NB4 (cell line): ENCODE results near the gene FOXP3.

ENCODE experiments used
- DNase-seq: peaks from one replicate; pipeline ENCODE4 v3.0.0; 2010; ENCODE audit warnings: low read depth
- H3K4me3 ChIP-seq: one replicate; pipeline ENCODE4 v1.5.1; 2011; ENCODE audit warnings: mild to moderate bottlenecking, low read depth, low read length, moderate library complexity
- MYC ChIP-seq: IDR thresholded peaks from 2 replicates; pipeline ENCODE4 v1.6.1; 2011; ENCODE audit warnings: low read depth, low read length
- POLR2A ChIP-seq: IDR thresholded peaks from 2 replicates; pipeline ENCODE4 v1.6.1; 2011; ENCODE audit warnings: mild to moderate bottlenecking; ENCODE audit not compliant: insufficient read length; ENCODE audit errors: extremely low read depth
- TF ChIP-seq, protein P1 (sequence below): IDR thresholded peaks from 2 replicates; pipeline ENCODE4 v1.6.1; 2011; ENCODE audit warnings: low read depth, low read length
- TF ChIP-seq, protein P2 (sequence below): IDR thresholded peaks from one replicate; pipeline ENCODE4 v1.5.1; 2012; ENCODE audit warnings: low read depth, low read length

The FOXP3 gene

GRCh38 chrX:49257074-49257790 lies 7.3 kb downstream of the FOXP3 start:
- TF ChIP-seq, protein P1, sequence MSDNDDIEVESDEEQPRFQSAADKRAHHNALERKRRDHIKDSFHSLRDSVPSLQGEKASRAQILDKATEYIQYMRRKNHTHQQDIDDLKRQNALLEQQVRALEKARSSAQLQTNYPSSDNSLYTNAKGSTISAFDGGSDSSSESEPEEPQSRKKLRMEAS: no peak
- TF ChIP-seq MYC: no peak
- TF ChIP-seq, protein P2, sequence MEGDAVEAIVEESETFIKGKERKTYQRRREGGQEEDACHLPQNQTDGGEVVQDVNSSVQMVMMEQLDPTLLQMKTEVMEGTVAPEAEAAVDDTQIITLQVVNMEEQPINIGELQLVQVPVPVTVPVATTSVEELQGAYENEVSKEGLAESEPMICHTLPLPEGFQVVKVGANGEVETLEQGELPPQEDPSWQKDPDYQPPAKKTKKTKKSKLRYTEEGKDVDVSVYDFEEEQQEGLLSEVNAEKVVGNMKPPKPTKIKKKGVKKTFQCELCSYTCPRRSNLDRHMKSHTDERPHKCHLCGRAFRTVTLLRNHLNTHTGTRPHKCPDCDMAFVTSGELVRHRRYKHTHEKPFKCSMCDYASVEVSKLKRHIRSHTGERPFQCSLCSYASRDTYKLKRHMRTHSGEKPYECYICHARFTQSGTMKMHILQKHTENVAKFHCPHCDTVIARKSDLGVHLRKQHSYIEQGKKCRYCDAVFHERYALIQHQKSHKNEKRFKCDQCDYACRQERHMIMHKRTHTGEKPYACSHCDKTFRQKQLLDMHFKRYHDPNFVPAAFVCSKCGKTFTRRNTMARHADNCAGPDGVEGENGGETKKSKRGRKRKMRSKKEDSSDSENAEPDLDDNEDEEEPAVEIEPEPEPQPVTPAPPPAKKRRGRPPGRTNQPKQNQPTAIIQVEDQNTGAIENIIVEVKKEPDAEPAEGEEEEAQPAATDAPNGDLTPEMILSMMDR: no peak
- TF ChIP-seq POLR2A: no peak
- no peak for DNase-seq
- H3K4me3 ChIP-seq: no peak overlapping the region

GRCh38 chrX:49256268-49256995 lies 8.1 kb downstream of the FOXP3 start:
- TF ChIP-seq MYC (no peak), POLR2A (no peak)
- TF ChIP-seq, protein P1: no peak
- TF ChIP-seq, protein P2: no peak

DNA sequence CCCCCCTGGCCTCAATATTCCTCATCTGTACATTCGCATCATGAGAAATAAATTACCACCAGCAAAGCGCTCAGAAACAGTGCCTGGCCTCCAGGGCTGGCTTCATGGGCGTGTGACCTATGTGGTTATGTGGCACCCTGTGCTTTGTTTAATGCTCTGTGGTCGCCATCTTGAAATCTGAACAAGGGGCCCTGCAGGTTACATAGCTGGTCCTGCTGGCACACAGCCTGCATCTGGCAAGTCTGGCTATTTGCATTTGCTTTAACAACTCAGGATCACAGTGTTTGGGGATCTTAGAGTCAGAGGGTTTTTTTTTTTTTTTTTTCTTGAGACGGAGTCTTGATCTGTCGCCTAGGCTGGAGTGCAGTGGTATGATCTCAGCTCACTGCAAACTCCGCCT lies 9.9 kb downstream of the FOXP3 start:
- TF ChIP-seq POLR2A: no peak
- TF ChIP-seq, protein P2: no peak
- DNase-seq: no peak
- H3K4me3 ChIP-seq: no peak overlapping the region

More at GRCh38 chrX:49256268-49256995, 8.1 kb downstream of the FOXP3 start:
- no peak for DNase-seq
- no peak overlapping the region for H3K4me3 ChIP-seq

DNA sequence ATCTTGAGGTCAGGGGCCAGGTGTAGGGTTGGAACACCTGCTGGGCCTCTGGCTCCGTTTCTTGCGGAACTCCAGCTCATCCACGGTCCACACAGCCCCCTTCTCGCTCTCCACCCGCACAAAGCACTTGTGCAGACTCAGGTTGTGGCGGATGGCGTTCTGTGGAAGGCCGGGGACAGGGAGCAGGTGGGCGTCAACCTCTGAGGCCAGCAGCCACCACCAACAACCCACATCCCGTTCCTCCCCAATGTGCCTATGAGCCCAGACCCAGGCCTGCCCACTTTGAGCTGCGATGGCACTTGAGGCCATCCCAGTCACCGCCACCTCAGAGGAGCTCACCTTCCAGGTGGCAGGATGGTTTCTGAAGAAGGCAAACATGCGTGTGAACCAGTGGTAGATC lies 13.2 kb downstream of the FOXP3 start:
- H3K4me3 ChIP-seq: no peak overlapping the region
- TF ChIP-seq, protein P2: no peak
- no peak for TF ChIP-seq MYC
- TF ChIP-seq POLR2A: no peak
- TF ChIP-seq, protein P1: no peak
- DNase-seq: no peak

- no peak for DNase-seq
- no peak overlapping the region for H3K4me3 ChIP-seq
- TF ChIP-seq, protein P2: no peak
Measured at GRCh38 chrX:49250578-49250977, 13.9 kb downstream of the FOXP3 start.
